ENCODE results near the gene ZNF609. TPM values are rescaled to one million over a fixed set of nuclear protein-coding genes. Genes with fewer than 3 reads are reported as not detected.

Gene ZNF609
- total and polyA plus RNA-seq, 10 of the 15 experiments (the other 5 are each of a cell fraction or from before 2014, with no cell fraction given): 5.1 to 35.3 (median 13.6) TPM

DNA sequence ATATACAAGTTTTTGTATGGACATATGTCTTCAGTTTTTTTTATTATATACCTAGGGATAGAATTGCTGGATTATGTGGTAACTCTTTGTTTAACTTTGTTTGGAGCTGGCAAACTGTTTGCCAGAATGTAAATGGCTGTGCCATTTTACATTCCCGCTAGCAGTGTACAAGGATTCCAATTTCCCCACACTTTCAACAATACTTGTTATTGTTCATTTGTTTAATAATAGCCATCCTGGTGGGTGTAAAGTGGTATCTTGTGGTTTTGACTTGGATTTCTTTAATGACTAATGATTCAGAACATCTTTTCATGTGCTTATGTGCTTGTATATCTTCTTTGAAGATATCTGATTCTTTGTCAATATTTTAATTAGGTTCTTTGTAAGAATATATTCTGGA lies 64.4 kb downstream of the ZNF609 start:
- Histone ChIP-seq H3K27me3 (replicated peaks in 1 of 2; ENCODE audit: control insufficient read depth in 2 of 2, insufficient read depth in 2 of 2, low read length in 1 of 2) (no peaks in the 10 kb centered on the region), H3K4me1 (ENCODE audit: control insufficient read depth, insufficient read depth, low read length) (no peaks in the 10 kb centered on the region), H2AFZ (ENCODE audit: control insufficient read depth, low read depth, low read length) (no peak overlapping the region), H3K9me3 (replicated peaks; ENCODE audit: control insufficient read depth, insufficient read depth, low read length) (no peaks in the 10 kb centered on the region; the same call in 2 of the 3 replicates), H3K27ac (ENCODE audit: control insufficient read depth, insufficient read depth) (no peak overlapping the region), H3K9ac (ENCODE audit: control insufficient read depth, insufficient read depth, low read length) (no peak overlapping the region), H4K20me1 (ENCODE audit: control insufficient read depth, insufficient read depth) (no peaks in the 10 kb centered on the region), H3K4me3 (no peak overlapping the region), H3K36me3 (ENCODE audit: control insufficient read depth in 2 of 2, insufficient read depth in 2 of 2, low read length in 1 of 2) (peaks cover 1 to 6% of the 10 kb centered on the region in 2 experiments; a peak in 3 of 4 replicates), H3K79me2 (ENCODE audit: control insufficient read depth, insufficient read depth, low read length) (peaks cover 72% of the 10 kb centered on the region), H3K4me2 (ENCODE audit: control insufficient read depth, insufficient read depth) (no peak overlapping the region)
- FAIRE-seq (no peak), ATAC-seq (no peak), DNase-seq (ENCODE audit: low read depth, low spot score) (no peak)
- ChIA-PET POLR2A (no interaction called here), CTCF (interaction anchor here (1.0 to 1.8 kb wide), 3 partner anchors 17 to 124 kb away, joined by 3 to 8 read pairs (median 3); no protein-coding TSS in a partner anchor), RAD21 (ENCODE audit: unreplicated experiment) (interaction anchor here (0.7 kb wide), 2 partner anchors 65 to 110 kb away, joined by 3 read pairs; partner anchors contain the start of gene ZNF609), SMC1A (ENCODE audit: uncharacterized antibody, unreplicated experiment) (interaction anchor here (0.6 to 1.5 kb wide), 7 partner anchors 9 to 130 kb away, joined by 3 to 8 read pairs (median 4); no protein-coding TSS in a partner anchor)
- BruUV-seq (replicated peaks): no TSS peak
- 92% methylated on average over 1 of the region's 1 CpG for WGBS (ENCODE audit: insufficient coverage, insufficient replicate concordance, low lambda C conversion rate, missing lambda C conversion rate)
- in situ Hi-C loops (cut with MboI) (no loop called here), intact Hi-C loops (cut with micrococcal nuclease; ENCODE audit: unreplicated experiment) (no loop called here)
- TF ChIP-seq RUNX3 (IDR thresholded peaks at IDR 0.05; ENCODE audit: low read length): peak; percentile 33; the same call in 1 of the 2 replicates
- TF ChIP-seq, protein P1, sequence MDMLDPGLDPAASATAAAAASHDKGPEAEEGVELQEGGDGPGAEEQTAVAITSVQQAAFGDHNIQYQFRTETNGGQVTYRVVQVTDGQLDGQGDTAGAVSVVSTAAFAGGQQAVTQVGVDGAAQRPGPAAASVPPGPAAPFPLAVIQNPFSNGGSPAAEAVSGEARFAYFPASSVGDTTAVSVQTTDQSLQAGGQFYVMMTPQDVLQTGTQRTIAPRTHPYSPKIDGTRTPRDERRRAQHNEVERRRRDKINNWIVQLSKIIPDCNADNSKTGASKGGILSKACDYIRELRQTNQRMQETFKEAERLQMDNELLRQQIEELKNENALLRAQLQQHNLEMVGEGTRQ (IDR thresholded peaks at IDR 0.05; ENCODE audit: borderline replicate concordance, low read depth, low read length): no peak
- TF ChIP-seq KDM1A (IDR thresholded peaks at IDR 0.05; ENCODE audit: borderline replicate concordance): no peak
- 0 out of 4 replicates have a peak, but pooled peaks of 1 of the 2 experiments have one; percentile 14 for TF ChIP-seq IKZF2 (IDR thresholded peaks at IDR 0.05)
- TF ChIP-seq, protein P2, sequence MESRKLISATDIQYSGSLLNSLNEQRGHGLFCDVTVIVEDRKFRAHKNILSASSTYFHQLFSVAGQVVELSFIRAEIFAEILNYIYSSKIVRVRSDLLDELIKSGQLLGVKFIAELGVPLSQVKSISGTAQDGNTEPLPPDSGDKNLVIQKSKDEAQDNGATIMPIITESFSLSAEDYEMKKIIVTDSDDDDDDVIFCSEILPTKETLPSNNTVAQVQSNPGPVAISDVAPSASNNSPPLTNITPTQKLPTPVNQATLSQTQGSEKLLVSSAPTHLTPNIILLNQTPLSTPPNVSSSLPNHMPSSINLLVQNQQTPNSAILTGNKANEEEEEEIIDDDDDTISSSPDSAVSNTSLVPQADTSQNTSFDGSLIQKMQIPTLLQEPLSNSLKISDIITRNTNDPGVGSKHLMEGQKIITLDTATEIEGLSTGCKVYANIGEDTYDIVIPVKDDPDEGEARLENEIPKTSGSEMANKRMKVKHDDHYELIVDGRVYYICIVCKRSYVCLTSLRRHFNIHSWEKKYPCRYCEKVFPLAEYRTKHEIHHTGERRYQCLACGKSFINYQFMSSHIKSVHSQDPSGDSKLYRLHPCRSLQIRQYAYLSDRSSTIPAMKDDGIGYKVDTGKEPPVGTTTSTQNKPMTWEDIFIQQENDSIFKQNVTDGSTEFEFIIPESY (IDR thresholded peaks at IDR 0.05): peak; percentile 42; the same call in 1 of the 2 replicates
- no peak for TF ChIP-seq SREBF1 (IDR thresholded peaks at IDR 0.05; ENCODE audit: low read length)
